Endothelial cell of umbilical vein (primary cell): ENCODE data around the gene EPHA8.

Experiments used
- FOS ChIP-seq: IDR thresholded peaks from 2 replicates; pipeline ENCODE4 v1.6.1; 2011; ENCODE audit warnings: mild to moderate bottlenecking, low read length, moderate library complexity, borderline replicate concordance; ENCODE audit not compliant: insufficient read depth
- POLR2AphosphoS5 ChIP-seq: IDR thresholded peaks from 2 replicates; pipeline ENCODE4 v1.6.1; 2012; ENCODE audit warnings: low read depth, mild to moderate bottlenecking, control low read depth, low read length, moderate library complexity; ENCODE audit not compliant: insufficient read depth
- TF ChIP-seq, protein P1 (sequence below), 2 donors: IDR thresholded peaks; 1 replicate in 1 of 2; 2 replicates in 1 of 2; pipeline ENCODE4 v1.5.1; 2011; ENCODE audit warnings: low read length in 2 of 2, mild to moderate bottlenecking in 2 of 2, moderate library complexity in 2 of 2, control low read depth in 1 of 2, inconsistent platforms in 1 of 2, low read depth in 1 of 2; ENCODE audit not compliant: insufficient read depth in 1 of 2; ENCODE audit errors: extremely low read depth in 1 of 2

DNA sequence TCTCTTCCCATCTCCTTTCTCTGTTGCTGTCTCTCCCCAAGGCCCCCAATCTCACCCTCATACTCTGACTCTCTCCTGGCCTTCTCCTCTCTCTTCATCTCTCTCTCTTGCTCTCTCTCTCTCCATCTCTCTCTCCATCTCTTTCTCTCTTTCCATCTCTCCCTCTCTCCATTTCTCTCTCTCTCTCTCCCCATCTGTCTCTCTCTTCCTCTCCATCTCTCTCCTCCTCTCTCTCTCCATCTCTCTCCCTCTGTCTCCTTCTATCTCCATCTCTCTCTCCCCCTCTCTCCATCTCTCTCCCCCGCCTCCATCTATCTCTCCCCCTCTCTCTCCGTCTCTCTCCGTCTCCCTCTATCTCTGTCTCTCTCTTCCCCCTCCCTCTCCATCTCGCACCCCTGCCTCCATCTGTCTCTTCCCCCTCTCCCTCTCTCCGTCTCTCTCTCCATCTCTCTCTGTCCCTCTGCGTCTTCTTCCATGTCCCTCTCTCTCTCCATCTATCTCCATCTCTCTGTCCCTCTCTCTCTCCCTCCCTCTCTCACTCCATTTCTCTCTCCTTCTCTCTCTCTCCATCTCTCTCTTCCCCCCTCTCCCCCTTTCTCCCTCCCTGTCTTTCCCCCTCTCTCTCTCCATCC lies 16.0 kb upstream of the EPHA8 start:
- TF ChIP-seq POLR2AphosphoS5 (no peak), FOS (no peak)
- TF ChIP-seq, protein P1, sequence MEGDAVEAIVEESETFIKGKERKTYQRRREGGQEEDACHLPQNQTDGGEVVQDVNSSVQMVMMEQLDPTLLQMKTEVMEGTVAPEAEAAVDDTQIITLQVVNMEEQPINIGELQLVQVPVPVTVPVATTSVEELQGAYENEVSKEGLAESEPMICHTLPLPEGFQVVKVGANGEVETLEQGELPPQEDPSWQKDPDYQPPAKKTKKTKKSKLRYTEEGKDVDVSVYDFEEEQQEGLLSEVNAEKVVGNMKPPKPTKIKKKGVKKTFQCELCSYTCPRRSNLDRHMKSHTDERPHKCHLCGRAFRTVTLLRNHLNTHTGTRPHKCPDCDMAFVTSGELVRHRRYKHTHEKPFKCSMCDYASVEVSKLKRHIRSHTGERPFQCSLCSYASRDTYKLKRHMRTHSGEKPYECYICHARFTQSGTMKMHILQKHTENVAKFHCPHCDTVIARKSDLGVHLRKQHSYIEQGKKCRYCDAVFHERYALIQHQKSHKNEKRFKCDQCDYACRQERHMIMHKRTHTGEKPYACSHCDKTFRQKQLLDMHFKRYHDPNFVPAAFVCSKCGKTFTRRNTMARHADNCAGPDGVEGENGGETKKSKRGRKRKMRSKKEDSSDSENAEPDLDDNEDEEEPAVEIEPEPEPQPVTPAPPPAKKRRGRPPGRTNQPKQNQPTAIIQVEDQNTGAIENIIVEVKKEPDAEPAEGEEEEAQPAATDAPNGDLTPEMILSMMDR (IDR thresholded peaks at IDR 0.05; ENCODE audit: extremely low read depth in 1 of 2, insufficient read depth in 1 of 2, low read depth in 1 of 2, low read length in 2 of 2), result no peak
